ENCODE results near the gene RTN3. TPM values are rescaled to one million over a fixed set of nuclear protein-coding genes. Genes with fewer than 3 reads are reported as not detected.

Gene RTN3
- total RNA-seq, 2 experiments from 2014 or later: 34.0 to 69.3 TPM

GRCh38 chr11:63764340-63764678 lies 83.0 kb downstream of the RTN3 start:
- intact Hi-C loops (cut with micrococcal nuclease; ENCODE audit: unreplicated experiment): no loop called here
- POLR2A ChIA-PET: no interaction called here
- DNase-seq (ENCODE audit: low spot score): no peak
- Histone ChIP-seq H2AFZ (ENCODE audit: low read length) (no peak overlapping the region), H3K4me3 (ENCODE audit: low read depth, low read length, poor library complexity, severe bottlenecking) (no peak overlapping the region), H3K4me1 (ENCODE audit: insufficient read depth, low read length, poor library complexity, severe bottlenecking) (peaks cover 15% of the 10 kb centered on the region), H3K79me2 (ENCODE audit: insufficient read depth, low read depth, low read length) (0 out of 2 replicates have a peak, but pooled peaks cover 6% of the 10 kb centered on the region), H4K20me1 (ENCODE audit: insufficient read depth, low read length) (peaks cover 12% of the 10 kb centered on the region; the same call in 1 of the 2 replicates), H3K27ac (ENCODE audit: low read depth, low read length, poor library complexity, severe bottlenecking) (no peak overlapping the region), H3K9me2 (ENCODE audit: insufficient read depth, low read length) (no peaks in the 10 kb centered on the region), H3K36me3 (ENCODE audit: insufficient read depth, low read length) (peaks cover 24% of the 10 kb centered on the region; the same call in 1 of the 2 replicates), H3K9me3 (ENCODE audit: low read length) (no peaks in the 10 kb centered on the region), H3K4me2 (ENCODE audit: low read length) (no peak overlapping the region)
- BruUV-seq (replicated peaks): no TSS peak
- CTCF ChIA-PET (ENCODE audit: unreplicated experiment): no interaction called here
- TF ChIP-seq EZH2phosphoT487 (IDR thresholded peaks at IDR 0.05; ENCODE audit: borderline replicate concordance, low read depth, low read length) (no peak), CTCF (conservative IDR thresholded peaks at IDR 0.05; ENCODE audit: low read length) (no peak)

DNA sequence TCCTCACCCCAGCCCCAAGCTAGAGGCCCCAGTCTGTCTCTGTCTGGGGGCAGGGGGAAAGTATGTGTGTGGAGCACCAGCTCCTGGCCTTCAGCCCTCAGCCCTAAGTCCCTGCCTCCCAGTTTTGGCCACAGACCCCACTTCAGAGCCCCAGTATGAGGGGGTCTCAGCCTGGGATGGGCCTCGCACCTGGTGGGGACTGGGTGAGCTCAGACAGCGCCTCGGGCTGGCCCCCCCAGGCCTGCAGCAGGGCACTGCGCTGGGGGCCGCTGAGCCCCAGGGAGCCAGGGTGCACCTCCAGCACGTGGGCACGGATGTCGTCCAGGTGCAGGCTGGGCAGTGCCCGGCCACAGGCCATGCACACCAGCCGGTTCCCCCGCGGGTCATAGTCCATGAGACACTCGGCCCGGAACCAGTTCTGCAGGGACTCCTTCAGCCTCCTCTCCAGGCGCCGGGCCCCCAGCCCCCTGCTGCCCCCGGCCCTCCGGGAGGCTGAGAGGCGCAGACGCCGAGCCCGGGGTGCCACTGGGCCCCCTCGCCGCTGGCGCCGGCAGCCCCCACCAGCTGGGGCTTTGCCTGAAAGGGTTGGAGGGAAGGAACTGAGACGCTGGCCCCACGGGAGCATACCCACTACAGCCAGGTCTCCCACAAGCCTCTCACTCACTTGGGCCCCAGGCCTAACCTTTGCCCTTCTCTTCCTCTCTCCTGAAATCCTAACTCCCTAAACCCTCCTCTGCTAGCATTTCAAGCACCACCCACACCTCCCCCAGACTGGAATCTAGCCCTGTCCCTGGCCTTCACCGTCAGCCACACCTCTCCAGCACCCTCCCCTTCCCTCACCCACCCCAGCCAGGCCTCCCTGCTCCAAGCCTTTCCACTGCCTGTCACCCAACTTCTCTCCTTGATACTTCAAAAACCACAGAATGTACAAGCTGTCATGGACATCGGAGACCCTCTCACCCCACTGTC lies 83.7 kb downstream of the RTN3 start:
- no peaks in the 10 kb centered on the region for H3K9me3 ChIP-seq (ENCODE audit: low read length)
- TF ChIP-seq CTCF (conservative IDR thresholded peaks at IDR 0.05; ENCODE audit: low read length) (no peak), EZH2phosphoT487 (IDR thresholded peaks at IDR 0.05; ENCODE audit: borderline replicate concordance, low read depth, low read length) (no peak)
- no peaks in the 10 kb centered on the region for H3K9me2 ChIP-seq (ENCODE audit: insufficient read depth, low read length)
- H3K27ac ChIP-seq (ENCODE audit: low read depth, low read length, poor library complexity, severe bottlenecking): no peak overlapping the region
- POLR2A ChIA-PET: interaction anchor here (1.5 kb wide), 1 partner anchor 8 kb away, joined by 3 read pairs; no protein-coding TSS in a partner anchor
- intact Hi-C loops (cut with micrococcal nuclease; ENCODE audit: unreplicated experiment): loop anchor here (5.0 kb wide), 3 partner anchors 47 to 382 kb away; partner anchors contain the start of genes MARK2 and SPINDOC
- peaks cover 20% of the 10 kb centered on the region; the same call in 1 of the 2 replicates for H3K36me3 ChIP-seq (ENCODE audit: insufficient read depth, low read length)
- CTCF ChIA-PET (ENCODE audit: unreplicated experiment): no interaction called here
- H2AFZ ChIP-seq (ENCODE audit: low read length): no peak overlapping the region
- H4K20me1 ChIP-seq (ENCODE audit: insufficient read depth, low read length): peaks cover 12% of the 10 kb centered on the region; the same call in 1 of the 2 replicates
- H3K4me3 ChIP-seq (ENCODE audit: low read depth, low read length, poor library complexity, severe bottlenecking): no peak overlapping the region
- no peak for DNase-seq (ENCODE audit: low spot score)
- no peak overlapping the region for H3K4me2 ChIP-seq (ENCODE audit: low read length)
- peaks cover 20% of the 10 kb centered on the region for H3K4me1 ChIP-seq (ENCODE audit: insufficient read depth, low read length, poor library complexity, severe bottlenecking)
- no TSS peak for BruUV-seq (replicated peaks)
- H3K79me2 ChIP-seq (ENCODE audit: insufficient read depth, low read depth, low read length): 0 out of 2 replicates have a peak, but pooled peaks cover 6% of the 10 kb centered on the region

All from OCI-LY7 (cell line).